ENCODE results near the gene NDUFS5. TPM values are rescaled to one million over a fixed set of nuclear protein-coding genes. Genes with fewer than 3 reads are reported as not detected.
"Not testable (repeated sequence)": the region's sequence is repeated elsewhere in the genome, so short reads cannot be mapped to it uniquely, and the experiment has no call there.

The NDUFS5 gene
- total RNA-seq (2014; rRNA removed; shearing (Covaris generic)), result 764 and 816 TPM in 2 replicates

DNA sequence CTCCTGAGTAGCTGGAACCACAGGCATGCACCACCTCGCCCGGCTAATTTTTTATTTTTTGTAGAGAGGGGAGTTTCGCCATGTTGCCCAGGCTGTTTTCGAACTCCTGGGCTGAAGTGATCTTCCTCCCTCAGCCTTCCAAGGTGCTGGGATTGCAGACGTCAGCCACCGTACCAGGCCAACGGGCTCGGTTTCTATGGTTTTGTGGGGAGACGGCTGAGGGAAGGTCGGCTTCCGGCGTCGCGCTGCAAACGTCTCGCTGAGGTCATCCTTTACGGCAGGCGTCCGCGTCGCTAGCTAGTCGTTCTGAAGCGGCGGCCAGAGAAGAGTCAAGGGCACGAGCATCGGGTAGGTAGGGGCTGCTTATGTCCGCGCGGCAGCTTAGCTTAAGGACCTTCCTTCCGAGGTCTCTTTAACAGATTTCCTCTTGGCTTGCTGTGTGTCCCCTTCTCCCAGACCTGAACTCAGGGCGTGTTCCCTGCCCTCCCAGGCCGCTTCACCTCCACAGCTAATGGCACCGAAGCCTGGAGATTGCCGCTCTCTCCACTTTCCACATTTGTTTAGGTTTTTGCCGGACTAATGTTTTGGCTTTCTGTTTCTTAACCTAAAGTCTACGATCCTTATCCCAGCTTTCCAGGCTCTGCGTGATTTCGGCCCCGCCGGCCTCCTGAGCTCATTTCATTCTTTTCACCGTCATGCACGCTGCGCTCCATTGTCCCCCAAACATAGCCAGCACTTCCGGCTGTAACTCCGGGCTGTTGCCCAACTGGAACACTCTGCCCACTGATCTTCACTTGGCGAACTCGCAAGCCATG, at the start of gene NDUFS5:
Gene NDUFS5, plus strand, starts transcription at position 300 of the 815 bp plus-strand sequence. CDS start 2,375 bp downstream, outside the sequence.
- in situ Hi-C loops (cut with HindIII; ENCODE audit: low sequenced_read_pairs), result no loop called here

DNA sequence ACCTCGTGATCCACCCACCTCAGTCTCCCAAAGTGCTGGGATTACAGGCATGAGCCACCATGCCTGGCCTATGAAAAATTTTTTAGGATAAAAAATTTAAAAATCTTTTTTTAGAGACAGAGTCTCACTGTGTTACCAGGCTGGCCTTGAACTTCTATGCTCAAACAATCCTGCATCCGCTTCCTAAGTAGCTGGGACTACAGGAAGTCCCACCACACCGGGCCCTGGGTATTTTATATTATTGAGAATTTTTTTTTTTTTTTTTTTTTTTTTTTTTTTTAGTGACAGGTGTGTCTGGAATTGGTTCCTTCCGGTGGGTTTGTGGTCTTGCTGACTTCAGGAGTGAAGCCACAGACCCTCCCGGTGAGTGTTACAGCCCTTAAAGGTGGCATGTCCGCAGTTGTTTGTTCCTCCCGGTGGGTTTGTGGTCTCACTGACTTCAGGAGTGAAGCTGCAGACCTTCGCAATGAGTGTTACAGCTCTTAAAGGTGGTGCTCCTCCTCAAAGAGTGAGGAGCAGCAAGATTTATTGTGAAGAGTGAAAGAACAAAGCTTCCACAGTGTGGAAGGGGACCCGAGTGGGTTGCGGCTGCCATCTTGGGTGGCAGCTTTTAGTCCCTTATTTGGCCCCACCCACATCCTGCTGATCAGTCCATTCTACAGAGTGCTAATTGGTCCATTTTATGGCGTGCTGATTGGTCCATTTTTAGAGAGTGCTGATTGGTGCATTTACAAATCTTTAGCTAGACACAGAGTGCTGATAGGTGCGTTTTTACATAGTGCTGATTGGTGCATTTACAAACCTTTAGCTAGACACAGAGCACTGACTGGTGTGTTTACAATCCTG, 48.5 kb upstream of the NDUFS5 start:
- in situ Hi-C loops (cut with HindIII; ENCODE audit: low sequenced_read_pairs), result not testable (repeated sequence)

More for the DNA sequence above, at the start of gene NDUFS5:
- peak; percentile 94 for DNase-seq (ENCODE audit: low spot score)

DNA sequence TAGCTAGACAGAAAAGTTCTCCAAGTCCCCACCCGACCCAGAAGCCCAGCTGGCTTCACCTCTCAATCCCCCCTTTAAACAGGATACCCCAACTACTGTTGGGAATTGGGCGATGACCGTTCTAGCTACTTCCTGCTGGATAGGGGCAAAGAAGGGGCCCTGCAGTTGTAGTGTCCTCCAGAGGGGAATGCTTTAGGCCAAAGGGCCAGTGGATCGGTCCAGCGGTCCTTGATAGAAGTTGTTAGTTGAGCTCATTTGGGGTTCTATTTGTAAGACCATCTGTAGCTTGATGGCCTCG, 48.0 kb upstream of the NDUFS5 start:
- DNase-seq (ENCODE audit: low spot score); in situ Hi-C loops (cut with HindIII; ENCODE audit: low sequenced_read_pairs): not testable (repeated sequence)

More for the DNA sequence above, 48.5 kb upstream of the NDUFS5 start:
- DNase-seq (ENCODE audit: low spot score), result not testable (repeated sequence)

DNA sequence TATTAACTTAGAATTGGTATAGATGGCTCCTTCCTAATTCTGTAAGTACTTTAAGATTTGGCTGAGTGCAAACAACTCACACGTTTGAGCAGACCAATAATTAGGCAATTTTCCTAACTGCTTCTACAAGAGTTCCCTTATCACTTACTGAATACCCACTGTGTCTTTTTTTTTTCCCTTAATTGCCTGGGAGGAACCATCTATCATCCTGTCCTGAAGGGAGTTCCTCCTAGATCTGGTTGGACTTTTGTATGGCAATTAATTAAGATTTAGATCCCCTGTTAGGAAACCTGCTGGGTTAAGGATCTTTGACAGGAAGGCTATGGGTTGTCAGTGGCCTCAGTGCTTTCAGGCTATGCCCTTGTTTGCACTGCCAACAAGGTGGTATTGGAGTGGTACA, 46.8 kb upstream of the NDUFS5 start:
- DNase-seq (ENCODE audit: low spot score); in situ Hi-C loops (cut with HindIII; ENCODE audit: low sequenced_read_pairs): not testable (repeated sequence)

DNA sequence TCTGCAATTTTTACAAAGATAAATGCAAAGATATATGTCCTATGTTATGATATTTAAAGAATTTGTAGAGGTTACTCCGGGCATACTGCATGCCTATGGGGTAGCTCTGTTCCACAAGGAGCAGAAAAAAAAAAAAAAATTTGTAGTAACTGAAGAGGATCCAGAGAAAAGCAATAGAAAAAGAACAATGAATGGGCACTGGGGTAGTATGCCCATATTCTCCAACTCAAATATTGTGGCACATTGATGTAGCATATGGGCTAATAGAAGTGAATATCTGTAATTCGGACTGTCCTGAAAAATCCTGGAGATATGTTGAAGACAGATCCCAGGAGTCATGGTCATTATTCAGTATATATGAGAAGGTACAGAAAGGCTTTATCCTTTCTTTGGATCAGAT, 36.2 kb upstream of the NDUFS5 start:
- DNase-seq (ENCODE audit: low spot score), result no peak
- in situ Hi-C loops (cut with HindIII; ENCODE audit: low sequenced_read_pairs), result no loop called here

DNA sequence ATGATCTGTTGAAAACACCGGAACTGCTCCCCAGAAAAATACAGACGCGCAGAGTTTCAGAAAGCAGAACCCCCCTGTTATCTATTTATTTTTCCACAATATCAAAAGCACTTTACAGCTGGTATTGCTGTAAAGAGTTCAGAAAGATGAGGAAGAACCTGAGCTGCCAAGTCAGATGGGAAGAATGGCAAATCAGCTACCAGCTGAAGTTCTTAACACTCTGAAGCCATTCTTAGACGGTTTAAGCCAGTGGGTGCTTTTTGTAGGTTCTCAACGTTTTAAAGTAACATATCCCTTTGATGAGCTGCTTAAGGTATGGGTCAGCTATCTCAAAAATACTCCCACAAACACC, 35.8 kb upstream of the NDUFS5 start:
- in situ Hi-C loops (cut with HindIII; ENCODE audit: low sequenced_read_pairs), result no loop called here

DNA sequence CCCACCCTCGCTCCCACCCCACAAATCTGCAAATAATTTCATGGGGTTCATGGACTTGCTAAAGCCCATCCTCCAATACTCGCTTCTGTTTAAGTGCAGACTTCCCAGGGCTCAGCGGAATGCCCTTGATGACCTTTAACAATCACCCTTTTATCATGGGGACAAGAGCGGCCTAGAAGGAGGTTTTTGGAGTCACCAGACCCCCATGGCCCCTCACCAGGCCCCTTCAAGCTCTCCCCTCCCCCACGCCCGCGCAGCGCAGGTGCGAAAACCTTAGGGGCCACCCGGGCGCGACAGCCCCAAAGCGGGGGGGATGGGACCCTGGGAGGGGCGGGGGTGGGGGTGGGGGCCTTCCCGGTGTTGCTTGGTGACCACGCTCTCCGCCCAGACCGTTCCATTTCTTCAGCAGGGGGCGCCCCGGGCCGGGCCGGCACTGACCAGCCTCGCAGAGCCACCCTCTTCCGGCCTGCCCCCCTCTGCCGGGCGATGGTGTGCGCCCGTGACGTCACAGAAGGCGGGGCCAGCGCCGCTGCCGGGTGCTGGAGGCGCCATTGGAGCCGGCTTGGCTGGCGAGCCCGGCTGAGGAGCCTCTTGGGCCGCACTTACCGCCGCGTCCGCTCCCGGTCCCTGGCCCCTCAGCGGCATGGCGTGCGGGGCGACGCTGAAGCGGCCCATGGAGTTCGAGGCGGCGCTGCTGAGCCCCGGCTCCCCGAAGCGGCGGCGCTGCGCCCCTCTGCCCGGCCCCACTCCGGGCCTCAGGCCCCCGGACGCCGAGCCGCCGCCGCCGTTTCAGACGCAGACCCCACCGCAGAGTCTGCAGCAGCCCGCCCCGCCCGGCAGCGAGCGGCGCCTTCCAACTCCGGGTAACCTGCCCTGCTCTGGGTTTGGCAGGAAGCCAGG, 35.2 kb upstream of the NDUFS5 start, which contains the start of gene AKIRIN1:
Gene AKIRIN1, plus strand, starts transcription at position 539 of the 900 bp plus-strand sequence. Its CDS starts 105 bp downstream, at position 644.
- peak; percentile 96 for DNase-seq (ENCODE audit: low spot score)
- in situ Hi-C loops (cut with HindIII; ENCODE audit: low sequenced_read_pairs), result no loop called here

More for the DNA sequence above, 35.8 kb upstream of the NDUFS5 start:
- DNase-seq (ENCODE audit: low spot score), result peak; percentile 54

DNA sequence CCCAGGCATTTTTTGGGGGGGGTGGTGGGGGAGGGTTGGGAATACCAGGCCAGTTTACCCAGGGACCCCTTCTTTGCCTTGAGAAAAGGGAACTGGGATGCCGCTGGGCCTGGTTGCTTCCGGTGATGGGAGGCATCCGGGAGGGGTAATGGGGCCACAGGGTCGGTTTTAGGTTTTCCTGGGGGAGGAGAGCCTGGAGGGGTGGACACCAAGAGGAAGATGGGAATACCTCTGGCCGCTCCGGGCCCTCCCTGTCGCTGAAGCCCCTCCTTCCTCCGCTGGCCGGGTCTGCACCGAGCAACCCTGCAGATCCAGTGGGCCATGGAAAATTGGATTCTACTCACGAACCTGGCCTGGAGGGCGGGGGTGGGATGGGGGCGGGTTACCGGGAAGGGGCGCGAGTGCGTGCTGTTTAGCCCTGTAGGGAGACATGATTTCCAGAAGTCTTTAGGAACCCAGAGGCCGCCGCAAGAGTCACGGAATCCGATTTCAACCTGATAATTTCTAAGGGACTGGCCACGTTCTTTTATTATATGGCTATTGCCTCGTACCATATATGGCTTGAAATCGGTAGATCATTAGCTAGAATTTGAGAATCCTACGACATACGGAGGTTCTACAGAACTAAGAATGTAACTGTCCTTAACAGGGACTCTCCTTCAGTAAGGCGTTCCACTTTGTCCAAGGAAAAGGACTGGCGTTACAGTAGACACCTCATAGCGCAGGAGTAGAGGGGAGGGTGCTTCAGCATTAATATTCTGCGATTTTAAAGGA, 34.3 kb upstream of the NDUFS5 start:
- in situ Hi-C loops (cut with HindIII; ENCODE audit: low sequenced_read_pairs), result no loop called here

DNA sequence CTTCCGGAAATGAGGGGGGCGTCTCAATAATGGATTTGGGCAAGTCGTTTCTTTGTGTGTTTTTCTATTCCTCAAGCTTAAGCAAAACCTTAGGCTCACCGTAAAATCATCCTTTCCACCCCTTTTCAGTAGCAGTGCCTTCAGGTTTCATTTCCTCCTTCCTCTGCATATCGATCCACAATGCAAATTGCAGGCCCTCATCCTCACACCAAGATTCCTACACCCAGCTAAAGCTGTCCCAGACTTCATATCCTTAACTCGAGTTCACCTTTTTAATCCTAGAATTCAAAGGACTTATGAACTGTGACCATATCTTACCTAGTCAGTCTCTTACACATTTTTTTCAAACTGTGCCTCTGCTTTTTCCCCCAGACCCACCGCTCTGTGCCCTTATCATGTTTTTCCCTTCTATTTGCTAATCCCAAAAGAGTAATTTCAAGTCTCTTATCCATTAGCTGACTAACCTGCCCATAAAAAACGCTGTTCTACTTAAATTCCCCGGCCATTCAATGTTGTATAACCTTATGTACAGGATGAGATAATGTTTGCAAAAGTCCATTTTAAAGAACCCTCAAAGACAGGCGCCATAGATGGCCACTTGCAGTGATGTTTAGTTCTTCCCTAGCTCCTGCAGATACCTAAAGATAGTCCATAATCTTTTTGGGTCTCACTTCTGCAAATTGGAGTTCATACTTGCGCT, 33.6 kb upstream of the NDUFS5 start:
- in situ Hi-C loops (cut with HindIII; ENCODE audit: low sequenced_read_pairs), result no loop called here
- no peak for DNase-seq (ENCODE audit: low spot score)

More for the DNA sequence above, 34.3 kb upstream of the NDUFS5 start:
- peak; percentile 41 for DNase-seq (ENCODE audit: low spot score)

DNA sequence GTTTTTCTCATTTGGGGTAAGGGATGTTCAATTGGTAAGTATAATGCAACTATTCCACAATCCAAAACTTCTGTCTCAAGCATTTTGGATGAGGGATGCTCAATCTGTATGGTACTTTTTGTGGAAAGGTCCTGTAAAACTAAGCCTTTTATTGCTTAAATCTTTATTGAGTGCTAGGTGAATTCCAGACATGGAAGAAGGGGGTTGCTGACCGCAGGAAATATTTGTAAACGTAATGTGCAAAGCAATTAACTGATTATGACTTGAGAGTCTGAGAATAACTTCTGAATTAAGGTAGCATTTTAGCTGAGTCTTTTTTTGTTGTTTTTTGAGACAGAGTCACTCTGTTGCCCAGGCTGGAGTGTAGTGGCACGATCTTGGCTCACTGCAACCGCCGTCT, 32.0 kb upstream of the NDUFS5 start:
- in situ Hi-C loops (cut with HindIII; ENCODE audit: low sequenced_read_pairs), result no loop called here
- DNase-seq (ENCODE audit: low spot score), result no peak

DNA sequence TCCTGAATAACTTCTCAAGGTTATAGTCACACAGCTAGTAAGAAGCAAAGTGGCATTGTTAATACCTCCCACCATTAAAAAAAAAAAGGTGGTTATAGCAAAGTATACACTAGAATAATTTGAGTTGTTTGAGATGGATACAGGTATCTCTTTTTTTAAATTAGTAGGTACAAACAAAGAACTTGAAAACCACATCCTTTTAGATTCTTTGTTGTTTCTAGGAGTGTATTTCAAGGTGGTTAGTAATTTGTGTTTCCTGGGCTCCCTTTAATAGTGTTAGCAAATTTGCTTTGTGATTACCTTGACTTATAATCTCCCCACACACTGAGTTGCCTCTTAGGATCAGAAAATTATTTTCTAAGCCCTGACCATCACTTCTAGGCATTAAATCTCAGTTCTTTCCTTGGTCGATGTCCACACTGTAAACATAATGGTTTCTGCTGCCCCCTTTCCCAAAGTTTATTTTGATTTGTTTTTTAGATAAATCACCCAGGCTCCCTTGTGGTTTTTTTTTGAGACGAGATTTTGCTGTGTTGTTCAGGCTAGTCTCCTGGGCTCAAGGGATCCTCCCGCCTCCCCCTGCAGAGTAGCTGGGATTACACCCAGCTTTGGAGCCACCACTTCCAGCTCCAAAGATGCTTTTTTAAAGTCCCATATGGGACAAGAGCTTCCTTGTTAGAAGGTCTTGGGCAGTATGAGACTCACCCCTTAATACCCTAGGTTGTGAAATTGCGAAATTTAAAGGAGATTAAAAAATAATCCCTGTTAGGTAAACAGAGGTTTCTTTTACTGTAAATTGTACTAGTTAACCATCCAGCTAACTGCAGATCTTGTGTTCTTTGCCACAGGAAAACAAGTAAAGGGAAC, 28.9 kb upstream of the NDUFS5 start:
- DNase-seq (ENCODE audit: low spot score), result no peak
- in situ Hi-C loops (cut with HindIII; ENCODE audit: low sequenced_read_pairs), result no loop called here

DNA sequence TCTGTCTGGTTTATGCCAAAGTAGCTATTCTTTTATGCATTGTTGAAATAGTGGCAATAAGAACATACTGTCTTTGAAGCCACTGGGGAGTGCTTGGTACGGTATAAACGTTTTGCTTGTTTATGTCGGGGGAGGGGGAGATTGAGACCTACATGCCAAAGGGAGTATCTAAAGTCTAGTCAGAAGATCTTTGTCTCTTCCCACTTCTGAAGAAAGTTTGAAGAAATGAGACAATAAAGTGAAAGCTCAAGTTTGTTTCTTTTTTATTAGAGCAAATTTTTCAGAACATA, 28.3 kb upstream of the NDUFS5 start:
- in situ Hi-C loops (cut with HindIII; ENCODE audit: low sequenced_read_pairs), result no loop called here
- no peak for DNase-seq (ENCODE audit: low spot score)

DNA sequence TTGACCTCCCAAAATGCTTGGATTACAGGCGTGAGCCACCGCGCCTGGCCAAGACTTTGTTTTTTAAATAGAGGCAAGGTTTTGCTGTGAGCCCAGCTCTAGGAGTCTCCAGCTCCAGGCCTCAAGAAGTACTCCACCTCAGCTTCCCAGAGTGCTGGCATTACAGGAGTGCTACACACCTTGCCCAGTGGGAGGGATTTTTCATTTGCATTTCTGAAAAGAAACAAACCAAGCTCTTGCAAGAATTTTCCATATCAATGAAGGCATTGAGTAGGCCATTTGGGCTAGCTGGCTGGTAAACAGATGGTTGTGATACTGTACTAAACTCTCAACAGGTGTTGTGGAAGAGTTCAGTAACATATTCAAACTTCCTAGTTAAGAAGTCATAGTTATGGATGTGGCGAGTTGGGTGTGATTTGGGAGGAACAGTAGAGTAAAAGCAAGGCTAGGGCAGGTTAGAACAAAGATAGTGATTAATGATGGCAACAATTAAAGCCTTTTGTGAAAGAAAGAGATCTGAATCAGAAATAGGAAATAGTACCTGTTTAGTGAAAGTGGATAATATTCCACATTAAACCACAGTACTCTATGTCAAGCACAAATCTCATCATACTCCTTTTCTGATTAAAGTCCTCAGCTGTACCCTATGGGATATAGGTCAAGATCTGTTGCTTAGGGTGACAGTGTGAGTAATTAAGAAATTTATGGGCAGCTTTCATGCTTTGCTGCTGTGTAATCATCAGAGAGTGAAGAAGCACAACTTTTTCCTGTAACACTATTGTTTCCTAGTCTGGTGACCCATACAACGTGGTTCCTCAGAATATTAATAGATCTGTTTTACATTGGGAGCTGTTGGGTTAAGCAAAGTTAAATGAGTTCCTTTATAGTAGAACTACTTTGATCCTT, 24.4 kb upstream of the NDUFS5 start:
- in situ Hi-C loops (cut with HindIII; ENCODE audit: low sequenced_read_pairs), result no loop called here

DNA sequence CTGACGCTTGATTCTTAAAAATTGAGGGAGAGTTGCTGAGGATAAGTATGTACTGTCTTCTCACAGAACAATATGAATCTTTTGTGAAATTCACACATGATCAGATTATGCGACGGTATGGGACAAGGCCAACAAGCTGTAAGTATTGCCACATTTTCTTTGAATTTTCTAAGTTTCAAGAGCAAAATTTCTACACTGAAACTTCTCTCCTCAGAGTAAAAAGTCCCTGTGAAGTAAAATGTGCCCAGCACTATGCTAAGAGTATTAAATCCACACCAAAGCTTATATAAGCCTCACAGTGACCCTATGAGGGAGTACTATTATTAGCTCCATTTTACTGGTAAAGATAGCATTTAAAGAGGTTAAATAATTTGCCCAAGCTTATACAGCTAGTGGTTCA, 22.9 kb upstream of the NDUFS5 start:
- DNase-seq (ENCODE audit: low spot score), result no peak
- in situ Hi-C loops (cut with HindIII; ENCODE audit: low sequenced_read_pairs), result no loop called here

More for the DNA sequence above, 24.4 kb upstream of the NDUFS5 start:
- DNase-seq (ENCODE audit: low spot score), result no peak

DNA sequence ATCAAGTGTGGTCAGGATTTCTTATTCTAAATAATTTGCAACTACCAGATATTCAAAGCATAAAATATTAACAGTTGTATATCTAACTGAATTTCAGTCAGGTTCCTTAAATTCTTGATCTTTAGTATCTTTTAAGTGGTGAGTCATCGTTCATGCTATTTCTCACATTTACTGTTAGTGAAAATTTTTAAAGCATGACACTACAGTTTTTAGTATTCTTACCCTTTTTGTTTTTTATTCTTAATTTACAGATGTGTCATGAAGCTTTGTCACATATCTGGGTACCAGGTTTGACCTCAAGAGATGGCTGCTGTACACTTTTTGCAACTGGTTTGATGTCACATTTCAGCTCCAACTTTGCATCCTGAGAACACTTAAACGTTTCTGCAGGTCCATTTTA, 22.4 kb upstream of the NDUFS5 start:
- in situ Hi-C loops (cut with HindIII; ENCODE audit: low sequenced_read_pairs), result no loop called here
- DNase-seq (ENCODE audit: low spot score), result no peak

DNA sequence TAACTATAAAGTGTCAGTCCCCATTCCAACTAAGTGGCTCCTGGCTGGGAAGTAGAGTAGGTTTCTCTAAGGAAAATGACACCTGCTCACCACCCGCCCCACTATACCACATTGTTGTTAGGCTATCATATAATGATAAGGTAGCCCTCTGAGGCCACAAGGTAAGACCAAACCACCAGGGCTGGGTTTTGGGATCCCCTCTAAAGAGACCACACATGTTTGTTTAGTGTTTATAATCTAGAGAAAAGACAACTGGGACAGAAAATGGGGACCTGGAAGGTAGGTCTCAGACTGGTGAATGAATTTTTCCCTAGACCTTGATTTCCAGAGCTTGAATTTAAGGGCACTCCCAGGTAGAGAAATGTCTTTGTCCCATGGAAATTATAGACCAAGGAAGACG, 19.9 kb upstream of the NDUFS5 start:
- no peak for DNase-seq (ENCODE audit: low spot score)
- in situ Hi-C loops (cut with HindIII; ENCODE audit: low sequenced_read_pairs), result no loop called here

Measured in G401 (cell line).